Esophagus squamous epithelium (tissue), 4 donors: Measurements from ENCODE around the gene NAA40.

ENCODE experiments used
- CTCF ChIP-seq, 6 experiments: fragments of 450-650 bp in 4 of 6; fragments of 200-600 bp in 2 of 6; sonication (generic) in 2 of 6; IDR thresholded peaks; one replicate each; pipeline ENCODE4 v1.5.1; 2016 to 2019; ENCODE audit warnings: antibody characterized with exemption in 6 of 6, mild to moderate bottlenecking in 4 of 6, moderate library complexity in 4 of 6
- POLR2A ChIP-seq, 4 donors: fragments of 450-650 bp; IDR thresholded peaks; one replicate each; pipeline ENCODE4 v1.6.1; 2017; ENCODE audit warnings: antibody characterized with exemption in 4 of 4, mild to moderate bottlenecking in 4 of 4, moderate library complexity in 3 of 4

- TF ChIP-seq CTCF (IDR thresholded peaks at IDR 0.05): peak in 3 of 6 experiments; percentile 50 to 55 (median 54)
- no peak for TF ChIP-seq POLR2A (IDR thresholded peaks at IDR 0.05)
Observed at GRCh38 chr11:63915961-63916836, 22.6 kb upstream of the NAA40 start.
